NCI-H1417 (cell line): ENCODE measurements around the gene SPATA12.
A peak's percentile ranks its signal among the peaks of the same experiment; 100 is the strongest.

Experiments used
- DNase-seq, 3 experiments: peaks; one replicate each; lab custom pipeline; 2025; lab: John Stamatoyannopoulos, UW

Gene SPATA12, protein sequence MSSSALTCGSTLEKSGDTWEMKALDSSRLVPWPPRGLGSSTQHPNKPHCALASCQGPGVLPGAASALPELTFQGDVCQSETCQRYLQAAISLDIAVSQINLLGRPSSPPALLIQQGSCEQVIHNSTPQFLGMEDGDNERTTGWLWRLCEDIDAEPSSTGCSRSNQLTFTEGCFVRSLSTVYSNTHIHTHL

DNA sequence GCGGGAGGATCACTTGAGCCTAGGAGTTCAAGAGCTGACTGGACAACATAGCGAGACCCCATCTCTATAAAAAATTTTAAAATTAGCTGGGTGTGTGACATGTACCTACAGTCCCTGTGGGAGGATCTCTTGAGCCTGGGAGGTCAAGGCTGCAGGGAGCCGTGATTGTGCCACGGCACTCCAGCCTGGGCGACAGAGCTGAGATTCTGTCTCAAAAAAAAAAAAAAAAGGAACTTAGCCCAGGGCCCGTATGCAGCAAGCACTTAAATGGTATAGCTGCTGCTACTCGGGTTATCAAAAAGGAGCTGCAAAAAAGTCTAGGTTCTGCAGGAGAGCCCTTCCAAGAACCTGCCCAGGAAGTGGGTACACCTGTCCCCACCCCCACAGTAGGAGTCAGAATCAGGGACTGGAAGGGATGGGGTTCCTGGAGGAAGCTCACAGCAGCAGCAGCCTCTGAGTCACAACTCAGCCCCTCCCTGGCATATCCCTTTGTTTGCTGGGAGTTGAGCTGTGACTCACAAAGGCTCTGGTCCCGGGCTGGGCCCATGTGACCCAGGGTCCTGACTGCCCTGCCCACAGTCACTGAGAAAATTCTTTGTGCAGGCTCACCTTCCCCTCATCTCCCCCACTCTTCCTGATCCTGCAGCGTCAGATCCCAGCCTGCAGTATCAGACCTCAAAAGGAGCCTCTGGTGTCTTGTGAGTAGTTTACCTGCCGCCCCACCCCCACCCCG lies at the start of gene SPATA12:
Gene SPATA12, plus strand, starts transcription at position 576 of the 733 bp plus-strand sequence. CDS start 13,031 bp downstream, outside the sequence.
- DNase-seq, result peak; percentile 1 to 4 (median 2)

DNA sequence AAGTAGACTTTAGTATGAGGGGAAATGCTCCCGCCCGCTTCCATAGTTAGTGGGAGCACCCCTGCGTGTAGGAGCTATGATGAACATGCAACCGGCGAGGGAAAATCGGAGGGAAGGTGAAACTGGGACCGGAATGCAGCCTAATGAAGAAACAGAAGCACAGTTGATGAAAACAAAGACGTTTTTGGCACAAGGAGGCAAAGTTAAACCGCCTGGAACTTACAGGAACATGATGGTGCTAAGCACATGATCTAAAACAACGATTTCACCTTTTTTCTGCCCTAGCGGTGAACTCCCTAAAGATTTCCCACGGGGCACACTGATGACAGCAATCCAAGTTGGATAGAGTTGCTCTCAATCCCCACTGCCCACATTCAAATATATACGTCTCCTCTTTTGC lies 49.4 kb upstream of the SPATA12 start:
- no peak for DNase-seq

DNA sequence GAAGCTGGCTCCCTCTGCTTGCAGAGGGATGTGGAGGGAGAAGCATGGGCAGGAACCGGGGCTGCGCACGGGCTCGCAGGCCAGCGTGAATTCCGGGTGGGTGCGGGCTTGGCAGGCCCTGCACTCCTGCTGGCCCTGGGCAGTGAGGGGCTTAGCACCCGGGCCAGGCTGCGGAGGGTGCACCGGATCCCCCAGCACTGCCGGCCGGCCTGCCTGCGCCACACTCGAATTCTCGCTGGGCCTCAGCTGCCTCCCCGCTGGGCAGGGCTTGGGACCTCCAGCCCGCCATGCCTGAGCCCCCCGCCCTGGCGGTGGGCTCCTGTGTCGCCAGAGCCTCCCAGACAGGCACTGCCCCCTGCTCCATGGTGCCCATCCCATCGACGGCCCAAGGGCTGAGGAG lies 47.6 kb upstream of the SPATA12 start:
- DNase-seq, result no peak

DNA sequence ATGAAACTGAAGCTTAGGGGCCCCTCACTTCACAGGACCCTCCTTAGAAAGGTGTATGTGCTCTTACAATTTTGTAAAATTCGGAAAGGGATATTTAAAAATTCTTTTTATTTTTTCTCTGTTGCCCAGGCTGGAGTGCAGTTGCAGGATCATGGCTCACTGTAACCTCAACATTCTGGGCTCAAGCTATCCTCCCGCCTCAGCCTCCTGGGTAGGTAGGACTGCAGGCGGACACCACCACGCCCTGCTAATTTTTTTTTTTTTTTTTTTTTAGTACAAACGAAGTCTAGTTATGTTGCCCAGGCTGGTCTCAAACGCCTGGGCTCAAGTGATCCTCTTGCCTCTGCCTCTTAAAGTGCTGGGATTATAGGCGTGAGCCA lies 45.1 kb upstream of the SPATA12 start:
- peak in 1 of 3 experiments; percentile 14 for DNase-seq

DNA sequence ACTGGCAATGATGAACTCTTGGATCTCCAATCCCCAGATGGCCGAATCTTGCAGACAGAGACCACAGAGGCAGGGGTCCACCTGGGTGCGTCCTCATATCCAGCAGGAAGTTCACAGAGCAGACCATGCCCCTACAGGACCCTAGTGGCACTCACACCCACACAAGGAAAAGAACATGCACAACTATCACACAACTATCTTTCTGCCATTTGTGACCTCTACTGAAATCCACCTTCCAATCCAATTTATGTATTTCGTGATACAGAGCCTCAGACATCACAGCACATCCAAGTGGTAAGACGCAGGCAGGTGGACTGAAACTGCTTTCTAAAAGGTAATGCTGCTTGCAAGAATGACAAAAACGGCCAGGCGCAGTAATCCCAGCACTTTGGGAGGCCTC lies 44.6 kb upstream of the SPATA12 start:
- DNase-seq, result no peak

DNA sequence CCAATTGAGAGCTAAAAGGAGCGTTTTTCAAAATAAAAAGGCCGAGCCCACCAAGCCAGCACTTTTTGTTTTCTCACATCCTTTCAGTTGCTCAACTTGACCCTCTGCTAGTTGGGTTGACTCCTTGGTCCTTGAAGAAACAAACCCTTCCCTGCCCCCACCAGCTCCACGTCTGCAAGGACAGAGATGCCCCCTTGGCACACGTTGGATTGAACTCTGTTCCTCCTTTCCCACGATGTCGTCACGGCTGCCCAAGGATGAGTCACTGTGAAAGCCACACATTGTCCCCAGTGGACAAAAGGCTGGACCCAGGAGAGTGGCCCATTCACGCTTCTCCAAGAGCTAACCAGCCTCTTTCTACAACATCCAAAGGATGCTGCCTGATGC lies 43.0 kb upstream of the SPATA12 start:
- DNase-seq, result no peak

DNA sequence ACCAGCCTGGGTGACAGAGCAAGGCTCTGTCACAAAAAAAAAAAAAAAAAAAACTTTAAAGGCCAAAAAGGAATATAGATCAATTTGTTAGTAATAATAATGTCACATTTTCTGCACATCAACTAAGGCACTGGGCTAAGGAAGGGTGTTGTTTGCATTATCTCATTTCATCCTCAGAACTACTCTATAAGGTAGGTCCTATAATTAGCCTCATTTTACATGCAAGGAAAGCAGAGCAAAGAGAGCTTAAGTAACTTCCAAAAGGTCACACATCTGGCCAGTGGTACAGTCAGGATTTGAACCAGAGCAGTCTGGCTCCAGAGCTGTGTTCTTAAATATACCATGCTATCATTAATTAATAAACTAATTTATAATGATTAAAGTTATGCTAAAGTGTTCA lies 42.2 kb upstream of the SPATA12 start:
- no peak for DNase-seq

DNA sequence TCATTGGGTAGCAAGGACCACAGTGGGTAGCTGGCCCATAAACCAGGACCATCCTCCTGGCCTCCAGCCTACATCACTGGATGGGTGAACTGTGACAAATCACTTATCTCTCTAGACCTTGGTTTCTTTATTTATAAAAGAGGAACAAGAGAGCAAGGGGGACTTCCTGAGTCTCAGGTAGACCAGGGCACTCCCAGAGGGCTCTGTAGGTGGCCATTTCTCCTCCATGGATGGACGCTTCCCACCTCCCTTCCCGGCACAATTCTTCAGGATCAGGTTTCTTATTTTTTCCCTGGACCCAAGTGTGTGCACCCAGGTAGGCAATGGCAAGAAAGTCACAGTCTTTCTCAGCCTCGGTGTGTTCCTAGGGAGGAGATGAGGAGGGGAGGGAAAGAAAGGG lies 41.4 kb upstream of the SPATA12 start:
- DNase-seq, result no peak

DNA sequence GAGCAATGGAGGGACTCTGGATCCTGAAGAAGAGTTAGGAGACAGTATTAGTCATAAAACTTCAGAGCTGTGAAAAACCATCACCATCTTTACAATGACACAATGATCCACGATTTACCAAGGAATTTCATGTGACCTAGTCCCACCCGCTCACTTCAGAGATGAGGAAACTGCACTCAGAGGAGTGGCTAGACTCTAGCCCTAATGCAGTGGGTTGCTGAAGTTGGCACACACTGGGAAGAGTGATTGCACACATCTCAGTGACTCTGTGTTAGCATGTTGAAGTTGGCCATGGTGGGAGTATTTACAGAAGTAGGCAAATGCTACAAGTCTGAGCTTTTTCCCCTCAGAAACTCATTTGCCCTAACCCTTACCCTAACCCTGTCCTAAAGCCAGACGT lies 35.2 kb upstream of the SPATA12 start:
- no peak for DNase-seq

DNA sequence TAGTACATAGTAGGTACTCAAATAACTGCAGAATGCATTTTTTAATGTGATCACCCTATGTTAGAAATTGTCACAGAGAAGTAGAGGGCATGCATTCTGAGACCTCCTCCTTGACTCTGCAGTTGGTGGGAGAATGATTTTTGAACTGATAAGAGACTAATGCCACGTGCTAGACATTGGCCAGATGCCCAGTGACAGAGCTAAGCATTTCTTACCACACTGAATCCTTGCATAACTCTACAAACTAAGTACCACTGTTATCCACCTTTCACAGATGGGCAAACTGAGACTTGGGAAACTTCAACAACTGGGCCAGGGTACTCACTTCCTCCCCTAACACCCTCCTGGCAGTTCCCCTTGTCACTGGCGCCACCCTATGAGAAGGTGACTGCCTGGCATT lies 33.5 kb upstream of the SPATA12 start:
- no peak for DNase-seq

DNA sequence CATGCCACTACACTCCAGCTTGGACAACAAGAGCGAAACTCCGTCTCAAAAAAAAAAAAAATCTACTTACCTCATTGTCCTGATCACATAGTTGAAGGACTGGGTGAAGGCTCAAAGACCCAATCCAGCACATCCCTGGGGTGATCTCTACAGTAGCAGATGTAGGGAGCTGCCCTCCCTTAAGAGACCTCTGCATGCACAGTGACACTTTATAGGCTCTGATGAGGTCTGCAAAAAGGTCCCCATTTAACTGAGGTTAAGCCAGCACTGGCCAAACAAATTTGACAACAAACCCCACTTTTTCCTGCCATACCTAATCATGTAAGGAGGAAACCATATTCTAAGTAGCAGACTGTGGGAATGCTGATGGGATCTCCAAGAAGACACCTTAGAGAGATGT lies 31.1 kb upstream of the SPATA12 start:
- no peak for DNase-seq

DNA sequence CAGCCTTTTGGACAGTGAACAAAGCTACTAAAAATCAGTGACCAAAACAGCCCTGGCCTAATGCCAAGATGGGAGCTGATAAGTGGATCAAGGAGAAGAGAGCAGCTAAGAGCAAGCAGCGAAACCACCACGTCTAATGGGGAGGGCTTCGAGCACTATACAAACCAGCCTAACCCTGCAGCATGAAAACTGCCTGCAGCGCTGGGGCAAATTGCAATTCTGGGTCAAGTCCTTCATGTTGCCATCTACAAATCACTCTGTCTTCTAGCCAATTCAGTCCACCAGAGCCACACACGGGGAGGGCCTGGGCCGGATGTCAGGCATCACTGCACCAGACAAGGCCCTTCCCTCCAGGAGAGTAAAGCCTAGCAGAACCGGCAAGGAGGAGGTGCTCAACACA lies 30.5 kb upstream of the SPATA12 start:
- peak in 2 of 3 experiments; percentile 32 to 75 for DNase-seq

DNA sequence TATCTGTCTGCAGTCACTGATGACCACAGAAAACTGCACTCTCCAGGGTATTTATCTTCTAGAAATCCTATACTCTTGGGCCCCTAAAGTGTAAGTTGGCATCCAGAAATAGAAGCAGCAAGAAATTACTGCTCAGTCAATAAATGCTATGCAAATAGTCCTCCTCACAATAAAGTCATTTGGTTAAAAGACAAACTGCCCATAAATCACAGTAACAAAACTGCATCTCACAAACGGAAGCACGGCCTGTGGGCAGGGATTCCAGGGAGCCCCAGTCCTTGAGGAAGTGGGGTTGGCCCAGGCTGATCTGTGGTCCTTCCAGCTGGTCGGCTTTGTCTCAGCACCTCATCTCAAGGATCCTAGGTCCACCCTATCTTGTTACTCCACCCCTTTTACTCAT lies 29.7 kb upstream of the SPATA12 start:
- peak in 2 of 3 experiments; percentile 15 to 31 for DNase-seq

DNA sequence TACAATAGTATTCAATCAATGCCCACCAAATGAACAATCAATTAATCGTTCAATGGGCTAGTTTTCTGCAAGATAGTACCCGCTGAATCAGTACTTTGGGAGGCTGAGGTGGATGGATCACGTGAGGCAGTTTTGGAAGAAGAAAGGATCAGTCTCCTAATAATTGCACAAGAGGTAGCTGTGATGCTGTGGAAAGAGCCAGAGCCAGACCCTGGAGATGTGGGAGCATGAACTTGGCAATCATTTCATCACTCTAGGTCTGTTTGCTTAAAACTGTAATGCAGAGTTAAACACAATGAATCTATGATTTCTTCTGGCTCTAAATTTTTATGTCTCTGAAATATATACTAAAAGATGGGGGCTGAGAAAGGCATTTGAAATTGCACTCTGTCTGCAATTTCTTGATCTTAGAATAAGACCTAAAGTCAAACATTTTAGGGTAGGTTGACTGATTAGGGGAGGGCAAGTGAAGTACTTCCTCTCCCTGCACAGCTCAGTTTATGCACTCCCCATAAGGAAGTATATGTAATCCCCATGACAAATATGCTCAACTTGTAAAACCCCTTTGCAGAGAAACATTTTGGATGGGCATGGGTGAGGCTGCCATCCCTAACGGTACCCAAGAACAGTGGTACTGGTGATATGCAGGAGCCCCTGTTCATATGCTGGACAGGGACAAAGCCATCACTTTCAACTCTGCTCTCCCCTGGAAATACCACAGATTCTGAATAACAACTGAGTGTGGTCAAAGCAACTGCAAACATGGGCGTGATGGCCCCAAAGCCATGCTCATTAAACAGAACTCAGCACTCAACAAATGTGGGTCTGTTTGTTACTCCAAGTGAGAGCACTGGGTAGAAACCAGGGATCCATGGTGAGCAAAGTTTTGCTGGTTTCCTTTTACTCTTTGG lies 28.6 kb upstream of the SPATA12 start:
- DNase-seq, result no peak

DNA sequence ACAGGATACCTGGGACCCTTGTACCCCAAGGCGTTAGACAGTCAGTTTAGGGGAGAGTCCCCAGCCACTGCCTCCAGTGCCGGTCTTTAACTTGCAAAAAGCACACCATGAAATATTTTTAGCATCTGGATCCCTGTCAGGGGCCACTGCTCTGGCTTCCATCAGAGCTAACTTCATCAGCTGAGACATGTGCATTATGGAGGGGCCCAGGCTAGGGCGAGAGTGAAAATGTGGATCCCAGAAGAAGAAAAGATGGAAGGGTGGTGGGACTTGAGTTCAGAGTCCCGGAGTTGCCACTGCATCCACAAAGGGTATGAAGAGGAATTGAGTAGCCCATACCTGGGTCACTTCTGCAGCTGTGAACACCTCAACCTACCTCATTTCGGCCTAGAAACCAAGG lies 23.5 kb upstream of the SPATA12 start:
- DNase-seq, result no peak

DNA sequence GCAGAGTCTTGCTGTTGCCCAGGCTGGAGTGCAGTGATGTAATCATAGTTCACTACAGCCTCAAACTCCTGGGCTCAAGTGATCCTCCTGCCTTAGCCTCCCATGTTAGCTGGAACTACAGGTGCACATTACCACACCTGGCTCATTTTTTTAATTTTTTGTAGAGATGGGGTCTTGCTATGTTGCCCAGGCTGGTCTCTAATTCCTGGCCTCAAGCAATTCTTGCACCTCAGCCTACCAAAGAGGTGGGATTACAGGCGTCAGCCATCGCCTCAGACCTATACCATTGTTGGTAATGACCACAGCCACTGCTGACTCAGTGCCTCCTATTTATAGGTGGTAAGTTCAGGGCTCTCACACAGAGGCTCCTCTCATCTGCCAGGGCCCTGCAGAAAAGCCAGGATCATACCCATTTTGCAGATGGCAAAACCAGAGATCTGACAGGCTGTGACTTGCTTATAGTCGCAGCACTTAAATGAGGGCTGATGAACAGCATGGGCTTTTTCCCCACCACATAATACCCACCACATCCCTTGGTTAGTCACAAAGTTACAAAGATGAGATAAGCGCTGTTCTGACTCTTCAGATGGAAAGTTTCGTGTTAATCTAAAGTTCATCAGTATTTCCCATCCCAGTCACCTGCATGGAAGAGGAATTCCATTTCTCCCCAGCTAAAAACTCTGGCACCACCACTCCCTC lies 21.8 kb upstream of the SPATA12 start:
- DNase-seq, result no peak

DNA sequence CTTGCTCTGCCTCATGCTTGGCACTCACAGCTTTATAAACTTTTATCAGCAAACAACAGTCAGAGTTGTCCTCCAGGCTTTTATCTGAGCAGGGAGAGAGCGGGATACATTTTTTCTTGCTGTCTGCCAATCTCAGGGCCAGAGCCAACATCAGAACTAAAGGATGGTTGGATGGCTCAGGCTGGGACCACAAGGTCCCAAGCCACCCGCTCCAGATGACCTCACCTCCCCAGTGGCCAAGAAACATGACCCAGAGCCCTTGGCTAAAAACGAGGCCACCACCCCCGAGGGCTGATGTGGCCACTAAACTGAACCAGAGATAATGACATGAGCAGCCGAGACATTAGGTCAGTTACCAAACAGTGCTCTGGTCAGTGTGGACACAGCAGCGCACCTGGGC lies 18.8 kb upstream of the SPATA12 start:
- DNase-seq, result no peak

DNA sequence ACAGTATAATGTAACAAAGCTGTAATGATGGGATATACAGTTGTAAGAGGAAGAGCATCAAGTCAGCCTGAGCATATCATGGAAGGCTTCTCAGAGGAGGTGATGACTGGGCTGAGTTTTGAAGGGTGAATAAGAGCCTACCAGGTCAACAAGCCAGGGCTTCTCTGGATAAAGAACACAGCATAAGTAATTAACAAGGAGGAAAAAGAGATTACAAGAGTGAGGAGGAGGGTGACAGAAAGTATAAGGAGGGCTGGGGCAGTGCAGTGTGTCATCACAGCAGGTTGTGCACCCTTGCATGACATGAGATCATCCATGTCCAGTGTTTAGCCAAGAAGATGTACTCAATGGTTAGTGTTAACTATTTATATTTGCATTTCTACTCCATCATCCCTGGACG lies 16.9 kb upstream of the SPATA12 start:
- DNase-seq, result no peak

DNA sequence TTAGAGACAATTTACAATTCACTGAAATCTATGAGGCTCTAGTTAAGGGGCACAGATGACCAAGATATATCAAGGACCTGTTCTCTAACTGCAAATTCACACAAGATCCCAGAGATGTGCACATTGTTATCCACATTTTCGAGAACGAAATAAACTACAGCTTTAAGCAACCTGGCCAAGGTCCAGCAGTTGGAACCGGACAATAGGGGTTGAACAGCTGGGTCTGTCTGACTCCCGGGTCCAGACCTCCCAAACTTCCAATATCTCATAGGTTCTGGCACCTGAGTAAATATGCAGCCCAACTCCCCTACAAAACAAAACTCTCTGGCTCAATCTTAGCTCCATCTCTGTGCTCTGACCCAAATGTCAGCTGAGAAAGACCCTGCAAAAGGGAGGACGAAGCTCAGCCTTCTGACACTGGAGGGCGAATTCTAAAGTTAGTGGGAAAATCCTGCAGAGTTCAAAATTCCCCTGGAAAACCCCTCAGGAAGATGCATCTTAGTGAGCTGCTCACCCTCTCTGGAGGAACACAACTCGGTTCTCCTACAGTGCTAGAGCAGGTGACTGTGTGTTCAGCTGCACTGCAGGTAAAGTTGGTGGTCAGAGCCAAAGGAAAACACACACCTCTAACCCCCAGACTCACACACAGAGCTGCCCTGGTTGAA lies 14.2 kb upstream of the SPATA12 start:
- DNase-seq, result no peak

DNA sequence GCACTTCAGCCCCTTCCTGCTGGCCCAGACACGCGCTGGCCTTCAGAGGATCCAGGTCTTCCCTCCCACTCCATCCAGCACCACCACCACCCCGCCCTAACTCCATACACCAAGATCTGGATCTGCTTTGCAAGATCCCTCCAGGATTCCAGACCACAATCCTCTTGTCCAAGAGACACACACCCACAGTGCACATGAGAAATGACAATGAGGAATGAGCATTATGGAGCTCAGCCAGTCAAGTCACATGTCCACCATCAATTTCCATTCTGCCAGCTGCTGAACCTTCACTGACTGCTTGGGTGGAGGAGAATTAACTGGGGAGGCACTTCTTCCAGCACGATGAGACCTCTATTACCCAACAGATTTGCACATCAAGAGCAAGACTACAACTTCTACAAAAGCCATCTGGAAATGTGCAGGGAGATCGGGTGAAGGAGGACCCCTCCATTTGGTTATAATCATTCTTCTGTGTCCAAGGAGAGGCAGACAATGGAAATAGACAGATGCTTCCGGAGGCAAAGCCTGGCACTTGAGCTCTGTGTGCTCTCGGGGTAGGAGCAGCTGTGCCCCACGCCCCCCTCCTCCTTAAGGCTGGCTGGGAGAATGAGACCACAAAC lies 12.3 kb upstream of the SPATA12 start:
- peak; percentile 16 to 69 (median 53) for DNase-seq

DNA sequence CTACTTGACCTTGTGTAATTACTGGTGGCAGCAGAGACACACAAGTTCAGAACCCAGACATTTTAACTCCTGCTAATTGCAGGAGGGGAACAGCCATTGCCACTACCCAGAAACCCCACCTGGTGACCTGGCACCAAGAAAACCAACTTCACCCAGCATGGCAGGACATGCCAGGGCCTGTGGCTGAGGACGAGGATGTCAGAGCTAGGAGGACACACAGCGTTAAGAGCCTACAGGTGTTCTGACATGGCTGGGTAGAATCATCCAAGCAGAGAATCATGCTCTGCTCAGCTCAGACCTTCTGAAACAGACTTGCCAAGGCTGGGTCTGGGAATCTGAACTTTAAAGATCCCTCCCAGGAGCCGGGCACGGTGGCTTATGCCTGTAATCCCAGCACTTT lies 11.7 kb upstream of the SPATA12 start:
- peak in 2 of 3 experiments; percentile 40 to 53 for DNase-seq
